Cortex of kidney (tissue), 1 donor: ENCODE measurements around the gene WDR83.
"Not testable (repeated sequence)": the region's sequence is repeated elsewhere in the genome, so short reads cannot be mapped to it uniquely, and the experiment has no call there.

Source experiments
- DNase-seq: peaks from one replicate; lab custom pipeline; 2025; lab: John Stamatoyannopoulos, UW

WDR83 gene

GRCh38 chr19:12656899-12657571 is 9.6 kb upstream of the WDR83 start:
- no peak for DNase-seq

GRCh38 chr19:12657966-12658365 is 8.6 kb upstream of the WDR83 start:
- DNase-seq: no peak

- no peak for DNase-seq
Measured at GRCh38 chr19:12660980-12661379, 5.6 kb upstream of the WDR83 start.

GRCh38 chr19:12664406-12665280 is 2.0 kb upstream of the WDR83 start:
- DNase-seq: no peak

GRCh38 chr19:12665281-12665573 is 1.4 kb upstream of the WDR83 start:
- DNase-seq: no peak

GRCh38 chr19:12665671-12666264 is 839 bp upstream of the WDR83 start:
- DNase-seq: no peak

GRCh38 chr19:12667731-12668302 is 1.2 kb downstream of the WDR83 start:
- no peak for DNase-seq

GRCh38 chr19:12668346-12668745 is 1.7 kb downstream of the WDR83 start:
- no peak for DNase-seq

- DNase-seq: no peak
Measured at GRCh38 chr19:12668932-12669269, 2.3 kb downstream of the WDR83 start.

- no peak for DNase-seq
Measured at GRCh38 chr19:12669270-12670158, 2.9 kb downstream of the WDR83 start.

GRCh38 chr19:12670159-12670928 is 3.7 kb downstream of the WDR83 start:
- no peak for DNase-seq

- DNase-seq: no peak
Measured at GRCh38 chr19:12672744-12673143, 6.1 kb downstream of the WDR83 start.

GRCh38 chr19:12675399-12675798 is 8.8 kb downstream of the WDR83 start:
- no peak for DNase-seq

GRCh38 chr19:12675940-12676339 is 9.3 kb downstream of the WDR83 start:
- DNase-seq: no peak

GRCh38 chr19:12676384-12676792 is 9.8 kb downstream of the WDR83 start:
- no peak for DNase-seq

GRCh38 chr19:12676928-12677327 is 10.3 kb downstream of the WDR83 start:
- no peak for DNase-seq

- DNase-seq: not testable (repeated sequence)
Measured at GRCh38 chr19:12678039-12678438, 11.4 kb downstream of the WDR83 start.

- DNase-seq: no peak
Measured at GRCh38 chr19:12680034-12680433, 13.4 kb downstream of the WDR83 start.

GRCh38 chr19:12681074-12681987 is 14.7 kb downstream of the WDR83 start, which contains the start of gene DHPS:
DHPS (minus strand) TSS chr19:12681880; CDS start chr19:12681766, 114 bp downstream.
- no peak for DNase-seq

- no peak for DNase-seq
Measured at GRCh38 chr19:12685831-12686230, 19.2 kb downstream of the WDR83 start.
